CD4-positive, alpha-beta T cell treated with Interleukin-17A for 4 hours (primary cell): ENCODE results near the gene ST6GAL1.
A peak's percentile ranks its signal among the peaks of the same experiment; 100 is the strongest.
"Not testable (repeated sequence)": the region's sequence is repeated elsewhere in the genome, so short reads cannot be mapped to it uniquely, and the experiment has no call there.

Experiments used
- DNase-seq: peaks from one replicate; pipeline ENCODE4 v3.0.0-alpha.2; 2020; ENCODE audit warnings: mixed read lengths

The ST6GAL1 gene

DNA sequence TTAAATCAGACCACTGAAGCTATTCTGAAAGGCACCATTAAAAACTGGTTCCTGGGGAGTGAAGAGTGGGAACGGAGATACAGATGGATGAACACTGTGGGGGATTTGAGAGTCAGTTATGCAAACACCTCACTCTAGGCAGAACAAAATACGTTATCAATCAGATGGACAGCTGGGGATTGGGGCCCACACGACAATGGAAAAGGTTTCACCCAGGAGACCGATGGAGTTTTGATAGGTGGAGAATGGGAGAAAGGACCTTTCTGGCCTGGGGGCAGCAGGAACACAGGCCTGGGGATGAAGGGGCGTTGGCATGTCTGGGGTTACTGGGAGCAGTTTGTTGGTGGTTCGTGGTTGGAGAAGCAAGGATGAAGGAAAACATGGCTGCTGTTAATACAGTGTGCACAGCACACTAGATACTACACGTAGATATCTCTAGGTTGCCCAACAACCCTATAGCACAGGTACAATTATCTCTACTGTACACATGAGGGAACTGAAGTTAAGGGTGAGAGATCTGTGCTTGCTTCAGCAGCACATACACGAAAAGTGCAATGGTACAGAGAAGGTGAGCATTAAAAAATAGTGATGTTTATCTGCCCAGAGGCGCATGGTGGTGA lies 16.5 kb downstream of the ST6GAL1 start:
- no peak for DNase-seq

DNA sequence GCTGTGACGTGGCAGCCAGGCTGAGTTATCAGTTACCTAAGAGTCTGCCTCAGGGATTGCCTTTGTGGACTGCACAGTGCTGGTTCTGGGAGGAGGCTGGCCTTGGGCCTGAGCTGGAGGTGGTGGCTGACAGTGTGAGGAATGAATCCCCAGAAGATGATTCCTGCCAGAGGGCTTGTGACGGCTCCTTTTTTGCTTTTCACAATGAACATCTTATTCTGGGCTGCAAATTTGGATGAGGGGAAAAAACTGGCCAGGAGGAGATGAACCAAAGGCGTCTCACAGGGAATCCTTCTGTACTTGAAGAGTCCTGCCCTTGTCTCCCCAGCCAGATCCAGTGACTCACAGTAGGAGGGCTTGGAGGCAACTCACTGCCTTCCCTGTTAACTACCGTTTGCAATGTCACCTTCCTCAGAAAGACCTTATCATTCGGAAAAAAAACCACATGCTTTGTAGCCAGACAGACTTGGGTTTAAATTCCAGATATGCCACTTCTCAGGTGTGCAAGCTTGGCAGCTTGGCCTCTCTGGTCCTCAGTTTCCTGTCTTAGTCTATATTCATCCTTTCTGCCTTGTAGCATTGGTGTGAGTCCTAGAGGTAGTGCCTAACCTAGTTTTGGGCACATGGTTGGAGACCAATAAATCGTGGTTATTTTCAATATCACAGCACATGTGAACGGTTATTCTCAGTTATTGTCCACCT lies 19.1 kb downstream of the ST6GAL1 start:
- no peak for DNase-seq

DNA sequence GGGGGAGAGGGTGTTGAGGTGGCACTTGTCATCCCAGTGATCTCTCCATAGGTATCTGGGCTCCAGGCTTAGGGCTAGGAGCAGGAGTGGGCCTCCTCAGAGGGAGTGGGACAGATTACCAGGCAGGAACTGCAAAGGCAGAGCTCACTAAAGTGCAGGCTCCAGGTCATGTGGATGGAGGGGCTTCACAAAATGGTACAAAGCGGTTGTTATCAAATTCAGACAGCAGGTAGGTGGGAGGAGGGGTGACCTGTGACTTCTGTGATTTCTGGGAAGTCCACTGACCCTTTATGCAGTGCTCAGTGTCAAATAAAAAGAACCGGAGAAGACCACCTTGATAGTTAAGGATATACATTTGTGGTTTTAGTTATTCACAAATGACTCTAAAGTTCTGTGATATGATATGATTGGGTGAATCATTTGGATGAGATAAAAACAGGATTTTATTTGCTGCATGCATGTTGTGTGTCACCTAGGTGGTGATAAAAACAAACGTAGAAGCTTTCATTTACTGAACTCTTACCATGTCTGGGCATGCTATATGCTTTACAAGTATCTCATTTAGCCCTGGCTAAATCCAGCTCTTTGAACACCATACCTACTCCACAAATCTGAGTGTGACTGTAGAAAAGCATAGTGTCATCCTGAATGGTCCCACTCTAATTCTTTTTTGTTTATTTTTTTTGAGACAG lies 20.2 kb downstream of the ST6GAL1 start:
- DNase-seq: no peak

DNA sequence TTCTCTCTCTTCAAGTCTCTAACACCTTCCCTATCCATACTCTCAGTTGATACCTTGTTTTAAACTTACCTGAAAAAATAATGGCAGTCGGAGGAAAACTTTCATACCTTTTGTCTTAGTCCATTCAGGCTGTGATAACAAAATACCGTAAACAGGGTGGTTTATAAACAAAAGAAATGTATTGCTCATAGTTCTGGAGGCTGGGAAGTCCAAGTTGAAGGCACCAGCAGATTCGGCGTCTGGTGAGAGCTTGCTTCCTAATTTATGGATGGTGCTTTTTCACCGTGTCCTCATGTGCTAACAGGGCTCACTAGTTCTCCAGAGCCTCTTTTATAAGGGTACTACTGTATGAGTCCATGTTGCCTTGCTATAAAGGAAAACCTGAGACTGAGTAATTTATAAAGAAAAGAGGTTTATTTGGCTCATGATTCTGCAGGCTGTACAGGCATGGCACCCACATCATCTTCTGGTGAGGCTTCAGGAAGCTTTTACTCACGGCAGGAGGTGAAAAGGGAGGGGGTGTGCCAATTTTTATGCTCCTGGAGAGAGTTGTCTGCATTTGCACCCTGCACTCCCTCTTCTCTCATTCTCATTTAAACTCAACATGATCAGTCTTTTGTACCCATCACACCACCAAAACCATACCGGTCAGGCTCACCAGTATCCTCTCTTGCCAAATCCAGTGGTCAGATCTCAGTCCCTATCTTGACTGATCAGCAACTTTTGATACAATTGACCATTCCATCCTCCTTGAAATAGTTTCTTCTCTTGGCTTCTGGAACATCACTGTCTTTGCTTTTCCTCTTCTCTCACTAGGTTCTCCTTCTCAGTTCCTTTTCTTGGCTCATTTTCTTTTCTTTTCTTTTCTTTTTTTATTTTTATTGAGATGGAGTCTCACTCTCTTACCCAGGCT lies 21.6 kb downstream of the ST6GAL1 start:
- DNase-seq: no peak

DNA sequence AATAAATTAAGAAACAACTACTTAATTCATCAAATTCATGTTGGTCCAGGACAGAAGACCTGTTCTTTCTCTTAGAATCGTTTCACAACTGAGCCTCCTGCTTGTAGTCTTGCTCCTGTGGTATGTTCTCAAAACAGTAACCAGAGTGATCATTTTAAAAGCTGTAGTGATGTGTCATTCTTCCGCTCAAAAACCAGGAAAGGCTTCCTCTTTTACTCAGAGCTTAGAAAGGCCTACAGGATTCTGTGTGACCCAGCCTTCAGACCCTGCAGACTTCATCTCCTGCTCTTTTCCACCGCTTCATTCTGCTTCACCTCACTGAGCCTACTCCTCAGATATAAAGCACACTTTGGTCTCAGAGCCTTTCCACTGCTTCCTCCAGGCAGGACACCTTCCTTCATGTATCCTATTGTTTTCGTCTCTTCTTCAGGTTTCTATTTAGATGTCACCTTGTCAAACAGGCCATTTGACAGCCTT lies 22.7 kb downstream of the ST6GAL1 start:
- peak; percentile 28 for DNase-seq

- not testable (repeated sequence) for DNase-seq
Observed at GRCh38 chr3:186953992-186954699, 23.8 kb downstream of the ST6GAL1 start.

DNA sequence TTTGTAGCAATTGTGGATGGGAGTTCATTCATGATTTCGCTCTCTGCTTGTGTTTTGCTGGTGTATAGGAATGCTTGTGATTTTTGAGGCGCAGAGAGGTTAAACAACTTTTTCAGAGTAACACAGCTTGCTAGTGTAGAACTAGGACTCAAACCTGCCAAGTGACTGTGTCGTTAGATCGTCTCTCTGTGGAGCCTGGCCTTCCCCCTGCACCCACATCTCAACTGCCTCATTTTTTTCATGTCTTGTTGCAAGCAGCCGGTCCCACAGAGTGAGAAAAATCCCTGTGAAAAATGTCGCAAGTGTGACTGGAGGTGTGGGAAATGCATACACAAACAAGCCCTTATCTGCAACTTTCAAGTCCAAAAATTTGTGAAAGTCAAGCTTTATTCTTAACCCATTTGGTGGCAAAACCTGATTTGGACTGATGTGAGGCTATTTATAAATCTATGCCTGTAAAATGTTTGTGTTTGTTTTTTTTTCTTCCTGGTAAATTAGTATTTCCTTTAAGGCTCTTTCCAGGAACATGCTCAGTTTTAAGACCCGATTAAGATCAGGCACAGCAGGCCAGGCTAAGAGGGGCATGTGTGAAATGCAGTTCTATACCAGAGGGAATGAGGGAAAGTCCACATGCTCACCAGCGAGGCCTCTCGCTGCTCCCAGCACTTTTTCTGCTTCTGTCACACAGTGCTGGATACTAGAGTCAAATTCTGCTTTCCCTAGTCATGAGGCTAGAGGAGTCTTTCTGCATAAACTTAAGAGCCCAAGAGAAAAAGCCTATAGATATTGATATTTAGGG lies 25.8 kb downstream of the ST6GAL1 start:
- DNase-seq: no peak

- no peak for DNase-seq
Observed at GRCh38 chr3:186959029-186959624, 28.8 kb downstream of the ST6GAL1 start.

DNA sequence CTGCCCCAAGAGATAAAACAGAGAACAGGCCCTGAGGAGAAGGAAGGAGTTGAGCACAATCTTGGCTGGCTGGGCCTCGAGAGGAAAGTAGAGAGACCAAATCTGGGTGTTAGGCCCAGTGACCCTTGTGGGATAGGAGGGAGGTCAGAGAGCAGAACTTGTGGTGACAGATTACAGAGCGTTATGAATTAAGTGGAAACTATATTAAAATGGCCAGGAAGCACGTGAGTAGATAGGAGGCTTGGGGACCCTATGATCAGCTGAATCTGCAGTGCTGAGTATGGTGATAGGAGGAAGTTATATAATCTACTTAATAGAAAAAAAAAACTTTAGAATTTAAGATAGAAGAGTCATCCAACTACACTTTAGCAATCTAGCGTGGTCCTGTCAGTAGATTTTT lies 30.0 kb downstream of the ST6GAL1 start:
- no peak for DNase-seq

- no peak for DNase-seq
Observed at GRCh38 chr3:186962445-186962844, 32.1 kb downstream of the ST6GAL1 start.

DNA sequence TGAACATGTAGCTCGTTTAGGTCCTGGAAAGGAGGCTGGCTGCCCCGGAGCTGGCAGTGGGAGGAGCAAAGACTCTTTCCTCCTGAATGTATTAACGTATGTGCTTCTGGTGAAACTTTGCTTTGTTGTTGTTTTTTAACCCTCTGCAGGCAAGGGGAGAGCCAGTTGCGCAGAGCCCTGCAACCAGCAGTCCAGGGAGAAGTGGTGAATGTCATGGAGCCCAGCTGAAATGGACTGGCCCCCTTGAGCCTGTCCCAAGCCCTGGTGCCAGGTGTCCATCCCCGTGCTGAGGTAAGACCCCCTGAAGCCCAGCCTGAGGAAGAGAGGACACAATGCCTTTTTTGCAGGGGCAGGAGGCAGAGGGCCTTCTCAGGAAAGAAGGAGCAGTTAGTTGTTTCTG lies 33.3 kb downstream of the ST6GAL1 start:
- no peak for DNase-seq

- DNase-seq: no peak
Observed at GRCh38 chr3:186964071-186964470, 33.7 kb downstream of the ST6GAL1 start.

- no peak for DNase-seq
Observed at GRCh38 chr3:186964616-186965015, 34.3 kb downstream of the ST6GAL1 start.

GRCh38 chr3:186965141-186965879 lies 35.0 kb downstream of the ST6GAL1 start:
- DNase-seq: no peak

DNA sequence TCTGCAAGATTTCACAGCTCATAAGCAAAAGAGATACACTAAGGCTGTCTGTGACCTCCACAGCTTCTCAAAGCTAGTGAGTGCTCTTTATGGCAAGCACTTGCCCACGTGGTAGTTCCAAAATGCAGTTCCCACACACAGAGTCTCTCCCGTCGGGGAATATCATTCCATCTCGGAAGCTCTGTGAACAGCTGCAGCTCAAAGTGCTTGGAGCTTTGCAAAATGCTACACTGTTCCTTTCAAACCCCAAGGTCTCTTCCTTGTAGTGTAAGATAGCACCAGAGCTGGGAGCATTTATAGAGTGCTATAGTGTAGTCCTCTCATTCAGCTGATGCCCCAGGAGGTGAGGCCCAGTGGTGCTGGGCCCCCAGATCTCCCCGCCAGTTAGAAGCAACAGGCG lies 36.1 kb downstream of the ST6GAL1 start:
- DNase-seq: no peak

DNA sequence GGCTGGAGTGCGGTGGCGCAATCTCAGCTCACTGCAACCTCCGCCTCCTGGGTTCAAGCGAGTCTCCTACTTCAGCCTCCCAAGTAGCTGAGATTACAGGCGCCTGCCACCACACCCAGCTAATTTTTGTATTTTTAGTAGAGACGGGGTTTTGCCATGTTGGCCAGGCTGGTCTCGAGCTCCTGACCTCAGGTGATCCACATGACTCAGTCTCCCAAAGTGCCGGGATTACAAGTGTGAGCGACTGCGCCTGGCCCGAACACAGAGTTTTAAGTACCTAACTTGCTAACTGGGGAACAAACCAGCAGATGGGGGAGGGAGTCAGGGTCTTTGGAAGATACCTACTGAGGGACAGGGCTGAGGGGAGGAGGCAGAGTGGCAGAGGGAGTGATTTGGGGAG lies 36.9 kb downstream of the ST6GAL1 start:
- DNase-seq: not testable (repeated sequence)

DNA sequence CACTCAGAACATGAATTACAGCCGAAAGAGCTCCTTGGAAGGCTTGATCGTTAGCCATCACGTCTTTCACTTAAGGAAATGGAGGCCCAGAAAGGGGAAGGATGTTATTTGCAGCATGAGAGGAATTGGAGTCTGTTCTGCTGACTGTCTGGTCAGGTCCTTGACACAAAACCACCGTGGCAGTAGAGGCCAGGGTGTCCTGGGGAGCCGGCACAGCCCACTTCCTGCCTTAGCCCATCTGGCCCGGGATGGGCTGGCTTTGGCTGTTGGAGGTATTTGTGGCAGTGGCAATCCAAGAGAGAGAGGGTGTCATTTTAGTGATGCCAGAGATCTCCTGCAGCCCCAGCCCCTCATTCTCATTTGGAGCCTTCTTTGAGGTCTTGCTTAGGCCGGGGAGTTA lies 37.4 kb downstream of the ST6GAL1 start:
- no peak for DNase-seq

GRCh38 chr3:186969607-186970006 lies 39.3 kb downstream of the ST6GAL1 start:
- no peak for DNase-seq

- not testable (repeated sequence) for DNase-seq
Observed at GRCh38 chr3:186971106-186971505, 40.8 kb downstream of the ST6GAL1 start.

DNA sequence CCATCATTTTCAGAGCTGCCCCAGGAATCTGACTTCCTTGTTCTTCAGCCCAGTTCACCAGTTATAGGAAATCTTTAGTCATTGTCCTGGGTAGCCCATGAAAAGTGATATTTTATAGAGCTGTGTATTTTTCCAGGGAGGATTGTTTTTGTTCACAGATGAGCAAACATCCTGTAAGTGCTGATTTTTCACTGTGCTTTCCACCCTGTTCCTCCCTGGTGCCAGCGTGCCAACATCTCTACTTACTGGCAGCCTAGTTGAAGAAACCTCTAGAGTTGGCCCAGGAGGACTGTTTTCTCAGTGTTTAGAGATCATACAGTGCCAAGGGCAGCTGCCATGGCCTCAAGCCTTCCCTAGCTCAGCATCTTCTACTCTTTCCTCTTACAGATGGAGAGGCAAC lies 41.3 kb downstream of the ST6GAL1 start:
- no peak for DNase-seq
